GM19467 (cell line): ENCODE results near the gene SLC34A3.

Experiments used
- ATAC-seq: cut with Tn5 transposase; IDR thresholded peaks from one replicate; pipeline ENCODE4 v1.9.1; 2021; ENCODE audit warnings: mild to moderate bottlenecking, moderate library complexity; ENCODE audit not compliant: unreplicated experiment

The SLC34A3 gene

DNA sequence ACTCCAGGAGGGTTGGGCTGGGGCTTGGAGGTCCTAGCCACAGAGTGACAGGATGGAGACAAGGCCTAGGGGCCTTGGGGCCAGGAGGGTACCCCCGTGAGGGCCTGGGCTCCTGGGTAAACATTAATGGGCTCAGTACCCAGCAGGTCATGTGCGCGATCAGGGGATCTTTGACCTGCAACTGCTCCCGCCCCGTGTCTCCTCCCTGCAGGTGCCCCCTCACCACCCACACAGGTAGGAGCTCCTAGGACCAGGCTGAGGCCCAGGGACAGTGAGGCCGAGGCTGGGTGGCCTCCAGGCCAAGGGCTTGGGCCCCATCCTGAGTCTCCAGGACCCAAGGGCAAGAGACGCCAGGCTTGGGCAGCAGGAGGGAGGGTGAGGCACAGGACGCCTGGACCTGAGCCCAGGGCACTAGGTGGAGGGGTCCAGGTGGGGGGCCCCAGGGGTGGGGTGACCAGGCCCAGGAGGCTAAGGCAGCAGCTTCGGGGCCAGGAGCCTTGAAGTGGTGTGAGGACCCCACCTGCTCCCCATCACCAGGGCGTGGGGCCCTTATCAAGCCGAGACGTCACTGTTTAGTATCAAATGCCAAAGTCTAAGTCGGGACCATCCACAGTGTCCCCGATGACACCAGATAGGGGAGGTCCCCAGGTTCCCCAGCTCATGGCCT is at the start of gene SLC34A3:
Gene SLC34A3 (plus strand): TSS at position 197 of the 667 bp plus-strand sequence. CDS start 802 bp downstream, outside the sequence.
- no peak for ATAC-seq

DNA sequence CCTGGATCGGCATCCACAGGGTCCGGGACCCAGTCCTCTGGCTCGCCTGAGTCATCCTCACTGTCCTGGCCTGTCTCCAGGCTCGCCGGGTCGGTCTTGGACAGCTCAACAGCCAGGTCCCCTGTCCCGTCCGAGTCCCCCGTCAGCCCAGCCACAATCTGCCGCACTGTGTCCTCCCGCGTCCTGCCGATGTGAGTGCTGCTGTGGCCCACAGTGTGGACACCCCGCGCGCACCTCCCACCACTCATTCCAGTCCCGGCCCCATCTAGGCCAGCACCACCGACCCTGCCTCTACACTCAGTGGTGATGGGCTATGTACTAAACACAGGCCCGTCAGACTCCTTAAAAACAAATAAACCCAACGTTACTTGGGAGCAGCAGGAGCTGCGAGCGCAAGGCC is 49.0 kb upstream of the SLC34A3 start:
- ATAC-seq, result no peak

DNA sequence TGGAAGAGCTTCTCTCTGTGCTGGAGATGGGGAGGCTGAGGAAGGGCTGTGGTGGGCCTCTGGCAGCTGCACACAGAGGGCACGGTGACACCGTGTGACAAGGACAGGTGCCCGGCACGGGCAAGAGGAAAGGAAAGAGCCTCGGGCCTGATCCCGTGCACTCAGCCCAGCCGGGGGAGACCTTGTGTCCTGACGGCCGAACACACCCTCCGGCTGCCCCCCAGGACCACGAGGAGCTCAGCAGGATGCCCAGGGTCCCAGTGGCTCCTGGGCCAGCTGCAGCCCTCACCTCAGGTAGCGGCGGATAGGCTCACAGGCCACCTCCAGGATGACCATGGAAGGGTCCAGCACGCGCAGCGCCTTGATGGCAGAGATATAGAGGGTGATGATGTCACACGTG is 47.9 kb upstream of the SLC34A3 start:
- ATAC-seq, result no peak

- no peak for ATAC-seq
Measured at GRCh38 chr9:137183980-137184595, 46.6 kb upstream of the SLC34A3 start.

GRCh38 chr9:137184881-137185660 is 45.6 kb upstream of the SLC34A3 start:
- ATAC-seq, result no peak

DNA sequence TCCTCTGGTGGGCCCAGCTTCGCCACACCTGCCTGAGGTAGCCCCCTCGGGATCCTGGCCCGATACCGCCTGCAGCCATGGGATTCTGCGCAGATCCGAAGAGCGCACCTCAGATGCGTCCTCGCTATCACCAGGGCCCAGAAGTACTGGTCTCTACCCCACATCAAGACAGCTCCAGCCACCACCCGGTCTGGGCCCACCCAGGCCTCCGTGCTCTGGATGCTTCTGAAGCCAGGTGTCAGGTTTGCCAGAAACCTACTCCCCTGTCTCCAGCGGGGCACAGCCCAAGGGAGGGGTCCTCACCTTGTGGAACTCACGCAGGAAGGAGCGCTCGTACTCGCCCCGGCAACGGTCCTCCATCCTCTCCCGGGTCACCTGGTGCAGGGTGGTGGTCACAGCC is 44.8 kb upstream of the SLC34A3 start:
- ATAC-seq, result no peak

DNA sequence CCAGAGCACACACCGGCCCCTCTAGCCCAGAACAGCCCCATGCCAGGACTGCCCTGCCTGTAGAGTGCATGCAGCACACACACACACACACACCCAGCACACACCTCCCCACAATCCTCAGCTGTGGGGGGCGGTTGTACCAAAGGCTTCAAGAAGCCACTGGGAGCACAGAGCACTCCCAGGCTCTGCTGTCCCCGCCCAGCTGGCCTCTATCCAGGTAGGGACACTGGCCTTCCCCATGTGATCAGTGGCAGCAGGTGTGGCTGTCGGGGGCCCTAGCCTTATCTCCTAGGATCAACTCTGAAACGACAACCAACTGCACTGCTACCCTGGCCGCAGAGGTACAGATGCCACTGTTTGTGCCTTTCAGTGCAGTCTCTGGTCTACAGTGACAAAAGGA is 44.3 kb upstream of the SLC34A3 start:
- no peak for ATAC-seq

- ATAC-seq, result no peak
Measured at GRCh38 chr9:137187386-137187785, 43.3 kb upstream of the SLC34A3 start.

DNA sequence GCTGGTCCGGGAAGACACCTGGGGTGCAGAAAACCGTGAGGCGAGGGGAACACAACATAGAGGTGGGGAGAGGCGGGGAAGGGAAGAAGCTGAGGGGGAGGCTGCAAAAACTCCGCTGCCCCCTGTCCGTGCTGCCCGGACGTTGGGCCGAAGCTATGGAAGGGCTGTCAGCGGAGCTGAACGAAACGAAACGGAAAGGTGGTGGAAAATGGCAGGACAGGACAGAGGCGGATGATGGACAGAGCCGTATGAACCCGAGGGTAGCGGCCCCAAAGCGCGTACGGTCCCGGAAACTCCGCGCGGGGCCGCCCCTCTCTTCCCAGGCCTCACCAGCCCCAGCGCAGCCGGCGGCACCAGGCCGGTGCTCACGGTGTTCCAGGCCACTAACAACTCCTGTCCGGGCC is 42.6 kb upstream of the SLC34A3 start:
- no peak for ATAC-seq

DNA sequence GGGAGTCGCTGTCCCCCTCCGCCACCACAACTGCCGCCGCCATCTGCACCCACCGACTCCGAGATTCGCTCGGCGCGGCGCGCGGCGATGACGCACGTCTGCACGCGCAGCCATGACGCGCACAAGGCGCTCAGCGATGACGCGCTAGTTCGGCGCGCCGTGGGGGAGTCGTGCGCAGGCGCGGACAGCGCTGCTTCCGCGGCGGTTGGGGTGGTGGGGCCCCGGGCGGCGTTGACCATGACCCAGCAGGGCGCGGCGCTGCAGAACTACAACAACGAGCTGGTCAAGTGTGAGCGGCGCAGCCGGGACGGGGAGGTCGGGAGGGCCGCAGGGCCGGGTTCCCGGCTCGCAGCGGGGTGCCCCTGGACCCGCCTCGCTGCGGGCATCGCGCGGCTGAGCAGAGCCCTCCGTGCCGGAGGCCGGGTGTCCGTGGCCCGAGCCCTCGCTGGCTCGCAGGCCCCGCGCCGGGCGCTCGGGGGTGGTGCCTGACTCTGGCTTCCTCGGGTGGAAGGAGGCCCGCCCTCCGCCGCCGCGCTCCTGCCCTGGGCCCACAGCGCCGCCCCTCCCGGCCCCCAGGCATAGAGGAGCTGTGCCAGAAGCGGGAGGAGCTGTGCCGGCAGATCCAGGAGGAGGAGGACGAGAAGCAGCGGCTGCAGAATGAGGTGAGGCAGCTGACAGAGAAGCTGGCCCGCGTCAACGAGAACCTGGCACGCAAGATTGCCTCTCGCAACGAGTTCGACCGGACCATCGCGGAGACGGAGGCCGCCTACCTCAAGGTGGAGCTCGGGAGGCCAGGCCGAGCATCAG is 42.0 kb upstream of the SLC34A3 start, which contains the start of the genes ANAPC2 and SSNA1:
Gene ANAPC2 (minus strand): TSS at position 71 of the 807 bp plus-strand sequence. CDS start 28 bp downstream, at position 43.
Gene SSNA1 (plus strand): TSS at position 187 of the 807 bp plus-strand sequence. CDS start 51 bp downstream, at position 238.
- ATAC-seq, result peak; percentile 74

DNA sequence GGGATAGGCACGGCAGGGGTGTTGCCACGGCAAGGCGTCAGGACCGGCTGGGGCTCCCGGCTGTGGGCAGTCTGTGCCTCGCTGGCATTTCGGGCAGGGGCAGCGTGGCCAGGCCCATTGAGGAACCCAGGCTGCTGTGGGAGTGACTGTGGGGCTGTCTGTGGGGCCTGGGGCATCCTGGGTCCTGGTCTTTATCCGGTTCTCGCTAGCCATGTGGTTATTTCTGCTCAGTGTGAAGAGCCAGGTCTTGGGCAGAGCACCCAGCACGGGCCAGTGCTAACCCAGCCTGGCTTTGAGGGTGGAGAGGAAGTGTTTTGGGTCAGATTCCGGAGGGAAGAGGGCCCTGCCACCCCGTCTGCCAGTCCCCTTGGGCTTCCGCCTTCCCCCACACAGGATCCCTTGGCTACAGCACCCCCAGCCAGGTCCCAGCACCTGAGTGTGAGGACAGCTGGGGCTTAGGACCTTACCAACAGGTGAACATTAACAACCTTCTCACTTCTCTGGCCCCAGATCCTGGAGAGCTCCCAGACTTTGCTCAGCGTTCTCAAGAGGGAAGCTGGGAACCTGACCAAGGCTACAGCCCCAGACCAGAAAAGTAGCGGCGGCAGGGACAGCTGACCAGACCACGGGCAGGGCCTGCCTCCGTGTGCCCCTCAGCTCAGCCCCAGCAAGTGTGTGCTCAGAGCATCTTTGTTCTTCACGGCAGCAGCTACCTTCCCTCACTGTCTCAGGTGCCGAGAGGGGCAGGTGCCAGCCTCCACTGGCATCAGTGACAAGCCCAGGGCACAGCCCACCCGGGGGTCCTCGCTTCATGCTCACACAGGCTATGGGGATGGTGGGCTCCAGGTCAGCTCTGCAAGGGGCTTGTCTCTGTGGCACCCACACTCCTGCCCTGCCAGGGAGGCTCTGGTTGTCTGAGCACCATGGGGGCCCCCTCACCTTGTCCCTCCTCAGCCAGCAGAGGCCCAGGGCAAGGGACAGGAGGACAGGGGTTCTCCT is 41.1 kb upstream of the SLC34A3 start:
- no peak for ATAC-seq

DNA sequence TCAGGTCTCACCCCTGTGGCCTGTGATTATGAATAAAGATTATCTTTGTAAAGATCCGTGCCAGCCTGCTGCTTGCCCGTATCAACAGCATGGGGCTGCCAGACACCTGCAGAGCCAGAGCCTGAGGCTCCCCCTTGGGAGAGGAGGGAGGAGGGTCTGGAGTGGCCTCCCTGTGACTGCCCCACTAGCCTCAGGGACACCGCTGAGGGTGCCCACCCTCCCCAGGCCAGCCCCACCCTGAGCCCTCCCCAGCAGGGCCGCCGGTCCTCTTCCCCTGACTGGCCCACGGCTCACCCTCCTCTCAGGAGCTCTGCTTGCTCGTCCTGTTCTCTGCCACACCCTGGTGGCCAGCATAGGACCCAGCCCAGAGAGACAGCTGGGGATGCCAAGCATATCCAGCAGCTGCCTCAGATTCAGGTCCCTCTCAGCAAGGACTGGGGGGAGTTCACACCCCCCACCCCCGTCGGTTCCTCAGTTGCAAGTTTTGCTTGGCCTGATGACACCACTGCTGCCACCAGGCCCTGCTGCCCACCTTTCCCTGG is 40.3 kb upstream of the SLC34A3 start:
- ATAC-seq, result no peak

- no peak for ATAC-seq
Measured at GRCh38 chr9:137191245-137191644, 39.5 kb upstream of the SLC34A3 start.

GRCh38 chr9:137191691-137192447 is 38.8 kb upstream of the SLC34A3 start:
- ATAC-seq, result no peak

GRCh38 chr9:137192448-137192780 is 38.3 kb upstream of the SLC34A3 start:
- ATAC-seq, result no peak

DNA sequence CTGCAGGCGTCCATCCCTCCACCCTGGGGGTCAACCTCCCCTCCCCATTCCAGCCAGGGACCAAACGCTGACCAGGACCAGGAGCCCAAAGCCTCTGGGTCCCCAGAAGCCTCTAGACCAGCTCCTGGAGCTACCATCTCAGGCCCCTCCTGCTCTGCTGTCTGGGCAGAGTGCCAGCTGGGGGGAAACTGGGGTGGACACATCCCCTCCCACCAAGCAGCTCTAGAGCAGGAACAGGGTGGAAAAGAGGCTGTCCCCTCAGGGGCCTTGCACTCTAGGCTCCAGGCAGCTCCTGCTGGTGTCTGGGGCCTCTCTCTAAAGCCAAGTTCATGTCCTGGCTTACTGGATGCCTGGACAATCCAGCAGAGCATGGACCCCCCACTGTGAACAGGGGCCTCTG is 37.8 kb upstream of the SLC34A3 start:
- ATAC-seq, result no peak

GRCh38 chr9:137193771-137194170 is 36.9 kb upstream of the SLC34A3 start:
- no peak for ATAC-seq

- ATAC-seq, result no peak
Measured at GRCh38 chr9:137194388-137194787, 36.3 kb upstream of the SLC34A3 start.

- ATAC-seq, result no peak
Measured at GRCh38 chr9:137194909-137195308, 35.8 kb upstream of the SLC34A3 start.
